ENCODE data around the gene ARIH2. TPM values are rescaled to one million over a fixed set of nuclear protein-coding genes. Genes with fewer than 3 reads are reported as not detected.
A peak's percentile ranks its signal among the peaks of the same experiment; 100 is the strongest.

ARIH2 gene
- total and polyA plus RNA-seq, 9 of the 15 experiments (the other 6 are each of a cell fraction or from before 2014, with no cell fraction given) = 27.0 to 120 (median 108) TPM

DNA sequence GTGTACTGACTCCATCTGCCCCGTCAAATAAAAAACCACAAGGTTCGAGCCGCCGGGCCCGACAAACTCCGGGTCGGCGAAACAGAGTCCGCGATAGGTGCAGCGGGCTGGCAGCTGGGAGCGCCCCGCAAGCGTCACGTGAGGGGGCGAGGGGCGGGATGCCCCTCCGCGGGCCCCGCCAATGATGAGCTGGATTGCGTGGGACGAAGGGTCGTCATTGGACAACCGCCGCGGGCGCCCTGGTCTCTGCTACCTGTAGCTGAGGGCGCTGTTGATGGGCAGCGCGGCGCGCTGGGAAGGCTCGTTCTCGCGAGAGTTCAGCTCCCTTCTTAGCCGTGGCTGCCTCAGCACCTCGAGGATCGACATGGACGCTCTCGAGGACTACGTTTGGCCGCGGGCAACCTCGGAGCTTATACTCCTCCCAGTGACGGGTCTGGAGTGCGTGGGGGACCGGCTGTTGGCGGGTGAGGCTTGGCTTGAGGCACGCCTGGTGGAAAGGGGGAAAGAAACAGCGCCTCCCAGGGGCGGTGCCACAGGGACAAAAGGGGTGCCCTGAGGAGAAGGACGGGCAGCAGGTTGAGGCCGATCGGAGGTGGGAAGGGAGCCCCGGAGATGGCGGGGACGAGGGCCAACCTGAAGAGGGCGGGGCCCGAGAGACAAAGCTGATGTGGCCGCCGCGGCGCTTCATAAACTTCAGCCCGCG is 88.6 kb downstream of the ARIH2 start, which contains the start of gene WDR6 (continued):
- TF ChIP-seq SAP30 (IDR thresholded peaks at IDR 0.05; ENCODE audit: borderline replicate concordance, insufficient read depth, low read depth, low read length, poor library complexity, severe bottlenecking) (no peak), ASH1L (IDR thresholded peaks at IDR 0.05; ENCODE audit: borderline replicate concordance, low read depth, partially characterized antibody) (peak; percentile 82), ZNF274 (IDR thresholded peaks at IDR 0.05; ENCODE audit: borderline replicate concordance, low read depth, low read length) (no peak), PTBP1 (IDR thresholded peaks at IDR 0.05; ENCODE audit: low read depth, low read length) (no peak), RNF219 (CRISPR knock-in tag; IDR thresholded peaks at IDR 0.05) (no peak), SOX6 (IDR thresholded peaks at IDR 0.05) (peak; percentile 31; the same call in 1 of the 2 replicates), ZNF277 (CRISPR knock-in tag; IDR thresholded peaks at IDR 0.05; ENCODE audit: borderline replicate concordance) (no peak), NFIC (IDR thresholded peaks at IDR 0.05) (peak; percentile 54)
- TF ChIP-seq, protein P1, sequence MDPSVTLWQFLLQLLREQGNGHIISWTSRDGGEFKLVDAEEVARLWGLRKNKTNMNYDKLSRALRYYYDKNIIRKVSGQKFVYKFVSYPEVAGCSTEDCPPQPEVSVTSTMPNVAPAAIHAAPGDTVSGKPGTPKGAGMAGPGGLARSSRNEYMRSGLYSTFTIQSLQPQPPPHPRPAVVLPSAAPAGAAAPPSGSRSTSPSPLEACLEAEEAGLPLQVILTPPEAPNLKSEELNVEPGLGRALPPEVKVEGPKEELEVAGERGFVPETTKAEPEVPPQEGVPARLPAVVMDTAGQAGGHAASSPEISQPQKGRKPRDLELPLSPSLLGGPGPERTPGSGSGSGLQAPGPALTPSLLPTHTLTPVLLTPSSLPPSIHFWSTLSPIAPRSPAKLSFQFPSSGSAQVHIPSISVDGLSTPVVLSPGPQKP (CRISPR knock-in tag; IDR thresholded peaks at IDR 0.05) = no peak
